Non-pigmented ciliary epithelial cell (primary cell): Measurements from ENCODE around the gene BRAT1.

Source experiments
- DNase-seq: peaks from one replicate; pipeline ENCODE4 v3.0.0-alpha.2; 2010; ENCODE audit warnings: low read depth

Gene BRAT1

GRCh38 chr7:2510130-2510776 is 45.1 kb downstream of the BRAT1 start:
- no peak for DNase-seq

- DNase-seq, result no peak
Observed at GRCh38 chr7:2509298-2509906, 45.9 kb downstream of the BRAT1 start.

- DNase-seq, result no peak
Observed at GRCh38 chr7:2508327-2509215, 46.8 kb downstream of the BRAT1 start.

- no peak for DNase-seq
Observed at GRCh38 chr7:2507917-2508306, 47.4 kb downstream of the BRAT1 start.

GRCh38 chr7:2507208-2507916 is 48.0 kb downstream of the BRAT1 start:
- DNase-seq, result no peak

- DNase-seq, result no peak
Observed at GRCh38 chr7:2505401-2505800, 49.9 kb downstream of the BRAT1 start.

- no peak for DNase-seq
Observed at GRCh38 chr7:2504889-2505375, 50.4 kb downstream of the BRAT1 start.

GRCh38 chr7:2504128-2504888 is 51.0 kb downstream of the BRAT1 start:
- DNase-seq, result no peak

GRCh38 chr7:2503056-2503941 is 52.0 kb downstream of the BRAT1 start:
- no peak for DNase-seq

GRCh38 chr7:2502647-2502966 is 52.7 kb downstream of the BRAT1 start:
- no peak for DNase-seq

GRCh38 chr7:2501947-2502646 is 53.2 kb downstream of the BRAT1 start:
- no peak for DNase-seq

- DNase-seq, result no peak
Observed at GRCh38 chr7:2500701-2501100, 54.6 kb downstream of the BRAT1 start.

- DNase-seq, result no peak
Observed at GRCh38 chr7:2499719-2500430, 55.4 kb downstream of the BRAT1 start.

- no peak for DNase-seq
Observed at GRCh38 chr7:2499181-2499580, 56.1 kb downstream of the BRAT1 start.

- no peak for DNase-seq
Observed at GRCh38 chr7:2498708-2499107, 56.6 kb downstream of the BRAT1 start.

GRCh38 chr7:2497500-2498336 is 57.6 kb downstream of the BRAT1 start:
- no peak for DNase-seq

GRCh38 chr7:2497065-2497464 is 58.3 kb downstream of the BRAT1 start:
- no peak for DNase-seq

GRCh38 chr7:2496375-2496774 is 58.9 kb downstream of the BRAT1 start:
- no peak for DNase-seq
